Spleen (tissue), 11 donors: ENCODE data around the gene TTC23. TPM values are rescaled to one million over a fixed set of nuclear protein-coding genes. Genes with fewer than 3 reads are reported as not detected.
A peak's percentile ranks its signal among the peaks of the same experiment; 100 is the strongest.

Source experiments
- DNase-seq: peaks from one replicate; pipeline ENCODE4 v3.0.0-alpha.2; 2020
- H3K27ac ChIP-seq, 8 donors: fragments of 200-600 bp; sonication (generic) in 7 of 8; 1 replicate in 4 of 8; 2 replicates in 4 of 8; pipeline versions ENCODE4 v1.5.0 to v1.8.0; 2016 to 2021; ENCODE audit warnings: inconsistent platforms in 4 of 8, mild to moderate bottlenecking in 4 of 8, moderate library complexity in 1 of 8
- H3K27me3 ChIP-seq, 7 donors: fragments of 200-600 bp; sonication (generic) in 6 of 7; replicated peaks in 1 of 7; 1 replicate in 4 of 7; 2 replicates in 3 of 7; pipeline versions ENCODE4 v1.5.0 to v1.8.0; 2016 to 2021; ENCODE audit warnings: inconsistent platforms in 3 of 7, mild to moderate bottlenecking in 1 of 7
- H3K36me3 ChIP-seq, 6 donors: fragments of 200-600 bp; sonication (generic) in 5 of 6; 1 replicate in 4 of 6; 2 replicates in 2 of 6; pipeline versions ENCODE4 v1.5.0 to v1.8.0; 2016 to 2021; ENCODE audit warnings: inconsistent platforms in 2 of 6
- H3K4me1 ChIP-seq, 6 donors: fragments of 200-600 bp; sonication (generic) in 5 of 6; 1 replicate in 3 of 6; 2 replicates in 3 of 6; pipeline versions ENCODE4 v1.5.0 to v1.8.0; 2016 to 2021; ENCODE audit warnings: inconsistent platforms in 3 of 6
- H3K4me3 ChIP-seq, 8 donors: fragments of 200-600 bp; sonication (generic) in 7 of 8; 1 replicate in 4 of 8; 2 replicates in 4 of 8; pipeline versions ENCODE4 v1.5.0 to v1.8.0; 2016 to 2021; ENCODE audit warnings: inconsistent platforms in 4 of 8, mild to moderate bottlenecking in 4 of 8, moderate library complexity in 2 of 8
- H3K9me3 ChIP-seq, 8 donors: fragments of 200-600 bp; sonication (generic) in 7 of 8; 1 replicate in 4 of 8; 2 replicates in 4 of 8; pipeline versions ENCODE4 v1.5.0 to v1.8.0; 2016 to 2021; ENCODE audit warnings: inconsistent platforms in 4 of 8
- POLR2A ChIP-seq, 3 donors: fragments of 450-650 bp; IDR thresholded peaks; one replicate each; pipeline ENCODE4 v1.5.1; 2017; ENCODE audit warnings: antibody characterized with exemption in 3 of 3, mild to moderate bottlenecking in 1 of 3
- POLR2AphosphoS5 ChIP-seq, 3 donors: sonication (generic); formaldehyde crosslinking; IDR thresholded peaks; one replicate each; pipeline ENCODE4 v1.5.1; 2017; ENCODE audit warnings: antibody characterized with exemption in 3 of 3
- WGBS, 5 donors: extraction: QIAGEN DNeasy Blood & Tissue Kit in 3 of 5; methylation state at CpG; one replicate each; pipeline versions ENCODE4 v1.1.5 to v1.1.7; 2013 to 2018; 5-methylcytosine and 5-hydroxymethylcytosine counted together
- intact Hi-C: fragments of 100-400 bp; cut with DNase I; formaldehyde crosslinking; loops from one replicate; pipeline ENCODE4 v1.15.0; 2023; ENCODE audit warnings: low total_unique reads
- polyA plus RNA-seq, 3 donors: library from polyadenylated mRNA; stranded (reverse); fragments of 200-250 nt; gene quantifications; one replicate each; pipeline ENCODE4 v1.2.1, GENCODE V29; 2013
- total RNA-seq, 7 donors: library from RNA; depleted of rRNA in 3 of 7; stranded (reverse); fragments of >200 nt in 3 of 7; fragmentation: NEBNext Ultra II Directional in 4 of 7; extraction: Animal tissue kit (Norgen Biotek cat#: 25700) in 4 of 7; gene quantifications; one replicate each; pipeline versions ENCODE4 v1.1.0 to v1.2.1, GENCODE V29; 2016 to 2021
- TF ChIP-seq, protein P1 (sequence below), 11 experiments: fragments of 200-600 bp in 7 of 11; fragments of 450-650 bp in 4 of 11; sonication (generic) in 4 of 11; IDR thresholded peaks in 8 of 11; conservative IDR thresholded peaks in 3 of 11; 1 replicate in 7 of 11; 2 replicates in 4 of 11; pipeline versions ENCODE4 v1.4.0 to v1.8.0; 2016 to 2021; ENCODE audit warnings: antibody characterized with exemption in 11 of 11, inconsistent platforms in 4 of 11, mild to moderate bottlenecking in 1 of 11
- donor health status: healthy with polysubstance abuse.
- donor health status: DM: no; HTN: no; CAD: no; lungs with moderate emphysema.
- donor health status: DM: no; HTN: no; CAD: no.
- donor health status: Bipolar disorder and iron deficiency.
- donor health status: healthy.
- donor health status: DM: no; HTN: no; CAD: no.
- donor health status: DM: yes; HTN: yes; CAD: no.

The TTC23 gene
- total and polyA plus RNA-seq, 10 donors: 3.6 to 17.0 (median 12.0) TPM

DNA sequence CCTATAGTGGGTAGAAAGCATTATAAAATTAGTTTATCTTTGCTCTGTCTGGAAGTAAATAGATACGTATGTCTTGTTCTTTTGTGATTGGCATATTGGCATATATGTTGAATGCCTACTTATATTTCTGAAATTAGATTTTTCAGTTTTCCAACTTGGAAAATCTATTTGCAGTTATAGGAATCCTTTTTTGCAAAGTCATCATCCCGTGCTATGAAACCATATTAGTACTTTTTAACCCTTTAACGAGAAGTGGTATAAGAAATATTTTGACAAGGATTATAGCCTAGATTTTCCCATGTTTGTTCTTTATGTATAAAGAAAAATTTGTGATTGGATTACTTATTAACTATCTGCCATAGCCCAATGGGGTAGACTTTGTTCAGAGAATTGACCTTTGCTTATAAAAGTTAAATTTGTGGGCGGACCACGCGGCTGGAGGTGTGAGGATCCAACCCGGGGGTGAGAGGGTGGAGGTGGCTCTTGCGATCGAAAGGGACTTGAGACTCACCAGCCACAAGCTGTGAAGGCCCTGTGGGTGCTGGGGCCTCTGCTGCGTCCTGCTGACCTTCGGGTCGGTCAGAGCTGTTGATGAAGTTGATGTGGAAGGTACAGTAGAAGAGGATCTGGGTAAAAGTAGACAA is 7.8 kb upstream of the TTC23 start:
- DNase-seq: no peak
- intact Hi-C loops: no loop called here
- Histone ChIP-seq H3K36me3 (peaks cover 0 to 39% (median 6%) of the 10 kb centered on the region in 6 donors), H3K27me3 (no peaks in the 10 kb centered on the region), H3K4me1 (peaks cover 4 to 19% (median 13%) of the 10 kb centered on the region in 6 donors), H3K4me3 (no peak overlapping the region), H3K9me3 (no peaks in the 10 kb centered on the region), H3K27ac (no peak overlapping the region)
- TF ChIP-seq, protein P1, sequence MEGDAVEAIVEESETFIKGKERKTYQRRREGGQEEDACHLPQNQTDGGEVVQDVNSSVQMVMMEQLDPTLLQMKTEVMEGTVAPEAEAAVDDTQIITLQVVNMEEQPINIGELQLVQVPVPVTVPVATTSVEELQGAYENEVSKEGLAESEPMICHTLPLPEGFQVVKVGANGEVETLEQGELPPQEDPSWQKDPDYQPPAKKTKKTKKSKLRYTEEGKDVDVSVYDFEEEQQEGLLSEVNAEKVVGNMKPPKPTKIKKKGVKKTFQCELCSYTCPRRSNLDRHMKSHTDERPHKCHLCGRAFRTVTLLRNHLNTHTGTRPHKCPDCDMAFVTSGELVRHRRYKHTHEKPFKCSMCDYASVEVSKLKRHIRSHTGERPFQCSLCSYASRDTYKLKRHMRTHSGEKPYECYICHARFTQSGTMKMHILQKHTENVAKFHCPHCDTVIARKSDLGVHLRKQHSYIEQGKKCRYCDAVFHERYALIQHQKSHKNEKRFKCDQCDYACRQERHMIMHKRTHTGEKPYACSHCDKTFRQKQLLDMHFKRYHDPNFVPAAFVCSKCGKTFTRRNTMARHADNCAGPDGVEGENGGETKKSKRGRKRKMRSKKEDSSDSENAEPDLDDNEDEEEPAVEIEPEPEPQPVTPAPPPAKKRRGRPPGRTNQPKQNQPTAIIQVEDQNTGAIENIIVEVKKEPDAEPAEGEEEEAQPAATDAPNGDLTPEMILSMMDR (IDR thresholded peaks at IDR 0.05 in 8 of 11, conservative IDR thresholded peaks at IDR 0.05 in 3 of 11): no peak
- TF ChIP-seq POLR2A (IDR thresholded peaks at IDR 0.05) (no peak), POLR2AphosphoS5 (IDR thresholded peaks at IDR 0.05) (no peak)
- 92 to 97% (median 95%) methylated on average over 12 of the region's 12 CpGs for WGBS, 5 donors

DNA sequence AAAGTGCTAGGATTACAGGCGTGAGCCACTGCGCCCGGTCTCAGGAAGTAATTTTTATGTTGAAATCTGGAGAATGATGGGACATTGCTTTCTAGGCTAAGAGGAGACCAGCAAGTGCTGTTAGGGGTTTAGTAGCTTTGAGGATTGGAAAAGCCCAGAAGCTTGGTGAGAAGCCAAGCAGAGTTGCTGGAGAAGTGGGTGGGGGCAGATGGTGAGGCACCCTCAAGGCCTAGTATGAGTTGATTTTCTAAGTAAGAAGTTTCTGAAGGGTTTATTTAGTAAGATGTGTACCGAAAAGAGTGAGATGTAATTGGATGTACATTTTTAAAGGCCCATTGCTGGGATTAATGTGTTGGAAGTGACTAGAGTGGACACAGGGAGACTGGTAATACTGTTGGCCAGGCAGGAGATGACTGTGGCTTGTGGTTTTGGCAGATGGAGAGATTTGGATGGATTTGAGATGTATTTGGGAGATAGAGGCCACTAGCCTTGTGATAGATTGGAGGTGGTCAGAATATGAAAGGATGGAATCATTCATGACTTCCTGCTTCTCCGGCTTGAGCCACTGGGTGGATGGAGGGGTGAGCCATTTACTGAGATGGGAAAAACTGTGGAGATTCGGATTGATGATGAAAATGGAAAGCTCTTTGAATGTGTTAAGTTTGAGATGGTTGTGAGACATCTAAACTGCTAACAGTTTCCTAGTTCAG is 4.2 kb upstream of the TTC23 start:
- Histone ChIP-seq H3K4me3 (no peak overlapping the region), H3K36me3 (peaks cover 0 to 23% (median 6%) of the 10 kb centered on the region in 6 donors), H3K27me3 (no peaks in the 10 kb centered on the region), H3K27ac (no peak overlapping the region), H3K9me3 (no peaks in the 10 kb centered on the region), H3K4me1 (peaks cover 9 to 48% (median 36%) of the 10 kb centered on the region in 6 donors)
- intact Hi-C loops: no loop called here
- 75 to 90% (median 86%) methylated on average over 6 of the region's 6 CpGs for WGBS, 5 donors
- TF ChIP-seq POLR2A (IDR thresholded peaks at IDR 0.05): no peak
- no peak for DNase-seq

DNA sequence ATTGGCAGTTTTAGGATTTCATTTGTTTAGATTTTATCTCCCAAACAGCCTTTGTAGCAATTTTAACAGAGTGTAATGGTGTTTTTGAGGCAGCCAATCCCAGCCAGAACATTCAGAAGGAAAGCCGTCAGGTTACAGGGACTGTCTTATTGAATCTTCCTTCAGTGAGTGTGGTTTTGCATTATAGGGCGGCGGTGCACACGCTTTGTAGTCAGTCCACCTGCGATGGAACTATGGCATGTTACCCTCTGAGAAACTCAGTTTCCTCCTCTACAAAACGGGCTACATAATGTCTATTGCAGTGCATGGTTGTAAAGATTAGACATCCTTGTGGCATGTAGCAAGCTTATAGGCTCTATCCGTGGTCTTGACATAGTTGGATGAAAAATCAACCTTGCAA is 2.9 kb upstream of the TTC23 start:
- TF ChIP-seq POLR2AphosphoS5 (IDR thresholded peaks at IDR 0.05) (no peak), POLR2A (IDR thresholded peaks at IDR 0.05) (no peak)
- TF ChIP-seq, protein P1 (IDR thresholded peaks at IDR 0.05 in 8 of 11, conservative IDR thresholded peaks at IDR 0.05 in 3 of 11): no peak
- Histone ChIP-seq H3K9me3 (no peaks in the 10 kb centered on the region), H3K4me1 (peaks cover 9 to 60% (median 44%) of the 10 kb centered on the region in 6 donors), H3K4me3 (peak overlapping the region in 3 of 8 donors; percentile 69 to 80 (median 70)), H3K27me3 (no peaks in the 10 kb centered on the region), H3K27ac (no peak overlapping the region), H3K36me3 (peaks cover 0 to 17% (median 6%) of the 10 kb centered on the region in 6 donors)
- WGBS, 5 donors: 66 to 80% (median 75%) methylated on average over 7 of the region's 7 CpGs
- intact Hi-C loops: no loop called here
- DNase-seq: no peak

DNA sequence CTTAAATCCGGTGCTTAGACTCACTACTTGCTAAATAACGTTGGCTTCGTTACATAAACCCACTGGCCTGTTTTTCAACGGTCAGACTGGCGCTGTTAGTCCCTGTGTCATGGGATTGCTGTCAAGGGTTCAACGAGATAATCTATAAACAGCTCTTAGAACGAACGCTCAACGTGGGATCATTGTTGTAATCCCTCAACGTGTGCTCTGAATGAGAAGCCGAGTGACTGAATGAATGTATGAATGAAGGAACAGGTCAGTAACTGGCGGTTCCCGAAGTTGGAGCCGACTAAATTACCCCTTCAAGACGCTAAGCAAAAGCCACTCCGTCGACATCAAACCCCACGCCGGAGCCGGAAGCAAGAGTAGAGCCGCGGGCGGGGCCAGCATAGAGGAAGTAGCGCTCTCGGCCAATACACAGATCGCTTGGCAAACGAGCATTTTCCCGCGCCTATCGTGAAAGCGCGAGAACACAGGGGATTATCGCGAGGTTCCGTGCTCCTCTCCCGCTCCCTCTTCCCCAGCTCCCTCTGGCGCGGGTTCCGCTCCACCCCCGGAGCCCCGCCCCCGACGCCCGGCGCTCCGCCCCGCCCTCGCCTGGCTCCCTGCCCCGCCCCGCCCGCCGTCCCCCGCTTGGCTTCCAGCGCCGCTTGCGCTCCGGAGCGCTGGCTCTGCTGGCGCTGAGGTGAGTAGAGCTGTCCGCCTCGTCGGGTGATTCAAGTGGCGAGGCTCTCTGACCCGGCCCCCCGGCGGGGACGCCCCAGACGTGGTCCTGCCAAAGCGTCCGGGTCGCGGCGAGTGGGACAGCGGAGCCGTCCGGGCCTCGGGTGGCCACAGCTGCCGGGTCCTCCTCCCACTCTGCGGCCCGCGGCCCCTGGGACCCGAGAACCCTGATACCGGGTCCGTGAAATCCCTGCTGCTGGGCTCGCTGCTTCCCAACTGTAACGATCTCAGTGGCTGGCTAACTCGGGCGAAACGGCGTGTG is 1.8 kb upstream of the TTC23 start, which contains the start of gene LRRC28:
Gene LRRC28, plus strand, starts transcription at position 625 of the 985 bp plus-strand sequence. CDS start 4,477 bp downstream, outside the sequence.
- H3K36me3 ChIP-seq: peaks cover 0 to 5% (median 2%) of the 10 kb centered on the region in 6 donors
- peaks cover 9 to 60% (median 46%) of the 10 kb centered on the region in 6 donors for H3K4me1 ChIP-seq
- H3K4me3 ChIP-seq: peak within 1 kb of the TSS; percentile 68 to 80 (median 71)
- intact Hi-C loops: no loop called here
- TF ChIP-seq, protein P1 (IDR thresholded peaks at IDR 0.05 in 8 of 11, conservative IDR thresholded peaks at IDR 0.05 in 3 of 11): peak in 5 of 11 experiments; percentile 17 to 53 (median 45)
- TF ChIP-seq POLR2A (IDR thresholded peaks at IDR 0.05): peak in 2 of 3 donors; percentile 60 to 65
- peak; percentile 82 to 99 (median 89) for TF ChIP-seq POLR2AphosphoS5 (IDR thresholded peaks at IDR 0.05)
- no peaks in the 10 kb centered on the region for H3K27me3 ChIP-seq
- DNase-seq: peak; percentile 97
- WGBS, 5 donors: 1% methylated on average over 64 to 90 of the region's 90 CpGs
- no peaks in the 10 kb centered on the region for H3K9me3 ChIP-seq
- peak within 1 kb of the TSS; percentile 79 to 92 (median 88) for H3K27ac ChIP-seq
